SKM-1 (cell line): Measurements from ENCODE around the gene CTIF.

Experiments used
- DNase-seq: peaks from one replicate; lab custom pipeline; 2025; ENCODE audit not compliant: unreplicated experiment; lab: John Stamatoyannopoulos, UW

The CTIF gene

DNA sequence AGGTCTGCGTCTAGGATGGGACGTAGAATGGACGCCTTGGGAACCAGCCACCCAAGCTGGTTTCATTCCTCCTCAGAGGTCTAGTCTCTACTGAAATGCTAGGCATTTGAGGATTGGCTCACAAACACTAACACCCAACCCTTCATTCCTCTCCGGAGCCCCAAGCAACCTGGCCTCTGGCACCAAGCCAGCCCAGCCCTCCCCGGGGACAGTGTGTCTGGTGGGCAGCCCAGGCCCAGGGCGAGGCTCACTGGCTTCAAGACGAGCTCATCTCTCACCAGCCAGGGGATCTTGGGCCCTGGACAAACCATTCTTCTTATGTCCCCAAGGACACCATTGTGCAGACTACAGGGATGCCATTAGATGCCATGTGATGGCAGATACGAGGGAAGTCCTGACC, 182.5 kb downstream of the CTIF start:
- DNase-seq: no peak

- DNase-seq: no peak
Measured at GRCh38 chr18:48723016-48723415, 184.2 kb downstream of the CTIF start.

DNA sequence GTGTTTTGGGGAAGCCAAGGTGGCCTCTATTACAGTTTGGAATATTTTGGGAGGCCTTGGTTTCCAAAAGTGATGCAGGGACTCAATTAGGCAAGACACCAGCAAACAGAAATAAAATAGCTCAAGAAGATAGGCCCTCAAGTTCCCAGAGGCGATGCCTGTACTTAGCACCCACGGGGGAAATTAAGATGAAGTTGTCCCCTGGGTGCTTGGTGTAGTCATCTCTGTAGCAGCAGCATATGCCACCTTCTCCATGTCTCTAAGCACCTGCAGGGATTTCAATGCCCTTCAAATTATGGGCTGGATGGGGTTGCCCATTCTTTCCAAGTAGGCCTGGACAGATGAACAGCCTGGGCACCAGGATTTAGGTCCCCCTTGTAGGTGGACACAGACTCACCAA, 185.0 kb downstream of the CTIF start:
- DNase-seq: no peak

DNA sequence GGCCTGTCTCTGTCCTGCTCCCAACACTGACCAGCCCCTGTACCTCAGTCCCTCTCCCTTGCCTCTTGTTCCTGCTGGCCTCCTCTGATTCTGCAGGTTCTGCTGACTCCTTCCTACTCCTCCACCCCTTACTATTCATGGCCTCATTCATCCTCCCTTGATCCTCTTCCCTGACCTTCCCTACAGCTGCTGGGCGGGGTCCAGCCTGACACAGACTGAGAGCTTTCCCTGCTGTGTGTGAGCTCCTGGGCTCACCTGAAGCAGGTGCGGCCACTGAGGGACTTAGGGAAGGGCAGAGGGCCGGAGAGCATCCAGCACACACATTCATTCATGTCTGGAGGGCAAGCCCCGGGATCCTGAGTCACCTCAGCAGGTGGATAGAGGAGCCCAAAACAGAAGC, 185.6 kb downstream of the CTIF start:
- no peak for DNase-seq

GRCh38 chr18:48724939-48725338, 186.1 kb downstream of the CTIF start:
- no peak for DNase-seq

GRCh38 chr18:48725562-48725961, 186.7 kb downstream of the CTIF start:
- no peak for DNase-seq

DNA sequence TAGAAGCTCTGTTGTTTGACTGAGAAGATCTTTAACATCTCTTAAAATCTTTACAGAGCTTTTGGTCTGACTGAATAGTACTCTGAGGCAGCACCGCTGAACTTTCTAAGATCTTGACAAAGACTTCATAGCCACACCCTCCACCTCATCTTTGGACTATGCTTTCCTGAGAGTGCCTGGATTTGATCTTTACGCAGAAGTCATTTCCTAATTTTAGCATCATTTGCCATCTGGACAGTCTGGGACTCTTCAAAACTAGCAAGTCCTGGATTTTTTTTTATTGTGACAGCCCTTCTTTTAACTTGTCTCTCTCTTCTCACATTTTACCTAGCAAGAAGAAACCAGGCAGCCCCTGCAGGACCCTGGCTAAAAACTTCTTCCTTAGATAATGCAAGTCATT, 188.8 kb downstream of the CTIF start:
- no peak for DNase-seq

GRCh38 chr18:48728204-48728833, 189.5 kb downstream of the CTIF start:
- DNase-seq: no peak

GRCh38 chr18:48729404-48729803, 190.6 kb downstream of the CTIF start:
- DNase-seq: no peak

DNA sequence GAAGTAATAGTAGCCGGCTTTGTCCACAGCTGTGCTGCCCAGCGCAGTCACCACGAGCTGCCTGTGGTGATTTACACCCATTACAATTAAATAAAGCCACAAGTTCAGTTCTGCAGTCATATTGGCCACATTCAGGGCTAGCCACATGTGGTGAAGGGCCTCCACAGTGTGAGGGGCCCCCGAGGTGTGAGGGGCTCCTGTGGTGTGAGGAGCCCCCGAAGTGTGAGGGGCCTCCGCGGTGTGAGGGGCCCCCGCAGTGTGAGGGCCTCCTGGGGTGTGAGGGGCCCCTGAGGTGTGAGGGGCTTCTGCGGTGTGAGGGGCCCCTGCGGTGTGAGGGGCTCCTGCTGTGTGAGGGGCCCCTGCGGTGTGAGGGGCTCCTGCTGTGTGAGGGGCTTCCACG, 191.2 kb downstream of the CTIF start:
- DNase-seq: no peak

DNA sequence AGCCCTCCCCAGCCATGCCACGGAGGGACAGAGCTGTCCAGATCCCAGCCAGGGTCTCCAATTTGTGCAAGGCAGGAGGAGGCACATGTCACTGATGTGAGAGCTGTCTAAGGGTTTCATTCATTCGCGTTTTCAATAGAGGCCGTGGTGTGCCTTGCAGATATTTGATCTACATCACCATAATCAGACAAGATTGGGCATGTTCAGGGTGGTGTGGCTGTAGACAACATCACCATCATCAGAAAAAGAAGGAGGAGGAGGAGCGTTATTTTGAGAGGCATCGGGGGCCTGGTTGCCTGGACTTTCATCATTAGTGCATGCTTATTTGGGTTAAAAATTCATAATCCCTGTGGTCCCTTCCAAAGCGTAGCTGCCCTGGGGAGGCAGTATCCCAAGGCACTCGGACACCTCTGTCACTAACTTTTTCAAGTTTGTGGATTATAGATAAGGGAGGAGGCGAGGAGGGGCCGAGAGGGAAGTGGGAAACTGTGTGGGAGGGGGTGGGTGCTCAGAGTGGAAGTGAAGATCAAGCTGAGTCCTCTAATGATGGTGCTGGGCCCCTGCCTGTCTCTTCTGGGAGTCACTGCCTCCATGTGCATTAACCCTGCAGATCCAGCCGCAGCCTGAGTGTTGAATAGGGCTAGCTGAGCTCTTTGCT, 194.1 kb downstream of the CTIF start:
- DNase-seq: no peak

DNA sequence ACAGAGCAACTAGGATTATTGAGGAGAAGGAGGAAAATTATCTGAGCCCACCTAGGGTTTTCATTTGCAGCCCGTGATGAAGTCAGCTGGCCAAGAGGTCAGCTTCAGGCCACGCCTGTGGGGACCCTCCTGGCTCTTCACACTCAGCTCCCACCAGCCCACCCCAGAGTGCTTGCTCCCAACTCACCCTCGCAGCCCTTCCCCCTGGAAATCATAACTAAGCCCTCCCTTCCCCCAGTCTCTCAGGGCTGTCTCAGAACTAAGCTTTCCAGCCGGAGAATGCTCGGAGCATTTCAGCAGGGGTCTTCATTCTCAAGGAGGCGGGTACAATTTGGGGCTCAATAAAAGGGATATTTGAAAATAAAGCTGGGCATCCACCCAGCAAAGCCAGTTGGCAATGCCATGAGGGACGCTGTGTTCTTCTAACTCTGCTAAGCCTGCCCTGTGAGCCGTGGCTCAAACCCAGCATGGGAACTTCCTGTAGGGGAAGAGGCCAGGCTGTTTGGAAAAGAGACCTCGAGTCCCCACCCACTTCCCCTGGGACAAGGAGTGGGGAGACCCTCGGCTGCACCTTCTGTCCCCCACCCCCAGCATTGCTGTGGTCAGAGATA, 194.9 kb downstream of the CTIF start:
- DNase-seq: no peak

GRCh38 chr18:48734460-48734859, 195.6 kb downstream of the CTIF start:
- DNase-seq: no peak

GRCh38 chr18:48735080-48735676, 196.3 kb downstream of the CTIF start:
- no peak for DNase-seq

DNA sequence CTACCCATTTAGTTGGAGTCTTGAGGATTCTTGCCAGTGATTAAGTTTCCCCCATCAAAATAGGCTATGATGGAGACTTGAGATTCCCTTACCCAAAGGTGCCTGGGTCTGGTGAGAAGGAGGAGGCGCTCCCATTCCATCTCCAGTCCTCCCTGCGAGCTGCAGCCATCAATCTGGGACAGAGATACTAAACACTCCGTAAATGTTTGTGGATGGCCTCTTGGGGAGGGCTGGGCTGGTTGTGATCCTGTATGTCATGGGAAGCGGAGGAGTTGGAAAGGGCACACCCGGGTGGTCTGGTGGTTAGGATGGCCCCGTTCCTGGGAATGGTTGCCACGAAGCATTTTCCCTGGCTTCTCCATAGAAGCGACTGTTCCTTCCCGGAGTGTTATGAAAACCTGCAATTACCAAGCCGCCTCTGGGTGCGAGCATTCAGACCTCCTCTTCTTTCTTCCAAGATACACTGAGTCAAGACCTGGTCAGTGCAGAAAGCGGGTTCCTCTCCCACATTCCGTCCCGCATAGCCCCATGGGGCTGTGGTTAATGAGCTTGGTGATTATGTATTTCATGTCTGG, 196.9 kb downstream of the CTIF start:
- no peak for DNase-seq

- no peak for DNase-seq
Measured at GRCh38 chr18:48736321-48737260, 197.8 kb downstream of the CTIF start.

DNA sequence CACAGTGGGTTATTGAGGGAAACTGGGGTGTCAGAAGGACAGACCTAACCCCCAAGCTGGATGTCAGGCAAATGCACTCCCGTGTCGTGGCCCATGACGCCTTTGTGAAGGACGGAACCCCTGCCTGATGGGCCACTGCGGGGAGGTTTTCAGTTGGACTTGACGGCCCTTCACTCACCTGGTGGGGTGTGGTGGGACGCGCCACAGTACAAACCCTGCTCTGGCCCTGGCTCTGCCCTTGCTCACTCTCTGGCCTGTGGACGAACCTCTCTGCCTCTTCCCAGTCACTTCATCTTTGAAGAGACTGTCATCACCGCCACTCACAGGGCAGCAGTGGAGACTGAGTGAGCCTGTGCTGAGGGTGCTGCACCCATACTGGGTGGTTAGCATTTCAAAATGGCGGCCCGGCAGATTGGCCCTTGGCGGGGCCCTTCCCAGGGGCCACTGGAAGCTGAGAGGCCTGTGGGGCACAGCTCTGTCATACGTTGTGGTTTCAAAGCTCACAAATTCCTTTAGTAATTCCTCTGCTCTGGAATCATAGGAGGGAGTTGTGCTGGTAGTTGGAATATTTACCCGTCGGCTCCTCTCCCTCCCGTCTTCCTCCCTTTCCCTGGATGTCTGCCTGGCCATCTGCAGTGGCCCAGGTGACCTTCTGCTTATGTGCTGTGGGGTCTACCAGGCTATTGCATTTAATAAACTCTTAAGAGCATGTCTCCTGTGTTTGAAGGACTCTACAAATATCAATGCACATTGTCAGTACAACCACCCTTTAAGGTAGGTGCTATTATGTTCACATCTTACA, 200.6 kb downstream of the CTIF start:
- DNase-seq: no peak

GRCh38 chr18:48740068-48740440, 201.2 kb downstream of the CTIF start:
- DNase-seq: no peak

GRCh38 chr18:48740851-48741485, 202.1 kb downstream of the CTIF start:
- no peak for DNase-seq

DNA sequence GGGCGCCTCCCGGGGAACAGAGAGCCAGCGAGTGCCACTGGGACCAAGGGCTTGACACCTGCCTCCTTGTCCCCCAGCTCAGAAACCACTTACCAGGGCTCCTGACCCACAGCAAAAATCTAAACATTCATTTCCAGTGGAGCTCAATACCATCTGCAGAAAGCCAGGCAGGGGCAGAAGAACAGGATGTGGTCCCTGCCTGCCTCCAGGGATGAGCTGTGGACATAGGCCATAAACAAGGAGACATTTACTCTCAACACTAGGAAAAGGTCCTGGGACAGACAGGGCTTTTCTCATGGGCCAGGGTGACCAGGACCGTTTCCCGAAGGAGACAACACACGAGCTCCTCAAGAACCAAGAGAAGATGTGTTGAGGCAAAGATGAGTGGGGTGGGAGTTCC, 203.0 kb downstream of the CTIF start:
- no peak for DNase-seq
